T-helper 2 cell (primary cell): ENCODE measurements around the gene PAF1.
"Not testable (repeated sequence)": the region's sequence is repeated elsewhere in the genome, so short reads cannot be mapped to it uniquely, and the experiment has no call there.

Experiments
- DNase-seq, 5 experiments: peaks; one replicate each; pipeline versions ENCODE4 v3.0.0 to v3.0.0-alpha.2; 2012 to 2022

The PAF1 gene

DNA sequence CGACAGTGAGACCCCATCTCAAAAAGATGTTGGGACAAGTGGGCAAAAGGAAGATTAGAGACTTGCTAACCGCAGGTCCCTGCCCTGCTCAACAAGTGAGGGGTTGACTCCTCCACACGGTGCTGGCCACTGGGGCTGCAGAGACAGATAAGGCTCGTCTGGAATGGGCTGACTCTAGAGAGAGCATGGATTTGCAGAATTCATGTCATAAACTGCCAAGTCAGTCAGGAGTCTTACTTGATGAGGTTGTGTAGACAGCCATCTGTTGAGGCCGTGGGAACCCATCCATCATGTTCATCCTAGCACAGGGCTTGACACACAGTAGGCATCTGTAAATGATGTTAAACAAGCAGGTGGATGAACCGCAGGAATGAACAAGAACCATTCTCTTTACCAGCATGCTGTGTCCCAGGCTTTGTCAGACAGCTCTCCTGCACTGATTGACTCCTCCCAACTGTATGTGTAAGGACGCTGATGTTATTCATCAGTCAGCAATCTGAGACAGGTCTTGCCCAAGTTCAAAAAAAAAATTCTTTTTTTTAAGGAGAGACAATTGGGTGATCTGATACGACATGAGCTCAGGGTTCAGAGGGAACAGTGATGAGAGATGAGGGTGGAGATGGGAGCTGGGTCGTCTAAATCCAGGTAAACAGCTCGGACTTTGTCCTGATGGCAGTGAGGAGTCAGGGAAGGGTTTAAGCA, 8.8 kb downstream of the PAF1 start:
- DNase-seq, result no peak

DNA sequence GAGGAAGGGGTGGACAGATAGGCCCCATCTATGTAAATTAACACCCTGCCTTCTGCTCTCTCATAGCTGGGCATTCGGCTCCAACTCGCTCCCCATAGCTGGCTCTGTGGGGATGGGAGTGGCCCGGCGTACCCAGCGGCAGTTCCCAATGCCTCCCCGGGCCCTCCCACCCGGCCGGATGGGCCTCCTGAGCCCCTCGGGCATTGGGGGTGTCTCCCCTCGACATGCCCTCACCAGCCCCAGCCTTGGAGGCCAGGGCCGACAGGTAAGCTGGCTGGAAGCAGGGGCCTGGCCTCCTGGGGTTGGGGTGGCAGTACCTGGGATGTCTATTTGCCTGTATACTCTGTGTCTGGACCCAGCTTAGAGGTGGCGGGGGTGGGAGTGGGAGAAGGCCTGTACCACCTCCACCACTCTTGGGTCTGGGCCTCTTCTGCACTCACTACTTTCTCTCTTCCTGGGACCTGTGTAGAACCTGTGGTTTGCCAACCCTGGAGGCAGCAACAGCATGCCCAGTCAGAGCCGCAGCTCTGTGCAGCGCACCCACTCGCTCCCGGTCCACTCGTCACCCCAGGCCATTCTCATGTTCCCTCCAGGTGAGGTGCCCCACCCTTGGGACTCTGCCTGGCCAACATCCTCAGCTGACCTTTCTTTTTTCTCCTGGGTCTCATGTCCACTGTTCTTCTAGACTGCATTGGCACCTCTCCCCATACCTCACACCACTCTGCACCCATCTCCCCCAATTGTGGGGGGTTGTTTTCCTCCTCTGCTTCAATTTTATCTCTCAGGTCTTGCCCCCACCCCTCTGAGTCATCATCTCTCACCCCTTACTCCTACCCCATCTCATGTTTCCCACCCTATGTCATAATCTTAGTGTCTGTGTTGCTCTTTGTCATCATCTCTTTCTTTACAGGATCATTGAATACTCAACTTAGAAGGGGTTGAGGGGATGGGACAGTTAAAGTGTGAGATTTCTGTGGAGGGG, 10.1 kb downstream of the PAF1 start:
- no peak for DNase-seq

DNA sequence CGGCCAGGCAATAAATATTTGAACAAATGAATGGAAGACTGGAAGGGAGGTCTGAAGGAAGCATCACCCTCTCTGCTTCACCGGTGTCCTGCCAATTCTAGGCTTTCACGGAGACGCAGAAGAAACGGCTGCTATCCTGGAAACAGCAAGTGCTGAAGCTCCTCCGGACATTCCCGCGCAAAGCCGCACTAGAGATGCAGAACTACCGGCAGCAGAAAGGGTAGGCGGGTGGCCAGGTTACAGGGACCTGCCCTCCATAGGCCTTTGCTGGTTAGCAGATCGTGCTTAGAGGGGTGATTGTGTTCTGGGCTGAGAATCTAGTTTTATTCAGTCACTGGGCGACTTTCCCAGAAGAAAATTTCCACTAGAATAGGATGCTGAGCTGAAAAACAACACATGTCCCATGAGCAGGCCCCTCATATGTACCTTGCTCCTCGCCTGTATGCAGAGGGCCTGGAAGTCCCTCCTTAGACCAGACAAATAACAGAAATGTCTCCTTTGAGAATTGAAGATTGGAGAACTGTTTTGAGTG, 11.0 kb downstream of the PAF1 start:
- DNase-seq, result no peak

DNA sequence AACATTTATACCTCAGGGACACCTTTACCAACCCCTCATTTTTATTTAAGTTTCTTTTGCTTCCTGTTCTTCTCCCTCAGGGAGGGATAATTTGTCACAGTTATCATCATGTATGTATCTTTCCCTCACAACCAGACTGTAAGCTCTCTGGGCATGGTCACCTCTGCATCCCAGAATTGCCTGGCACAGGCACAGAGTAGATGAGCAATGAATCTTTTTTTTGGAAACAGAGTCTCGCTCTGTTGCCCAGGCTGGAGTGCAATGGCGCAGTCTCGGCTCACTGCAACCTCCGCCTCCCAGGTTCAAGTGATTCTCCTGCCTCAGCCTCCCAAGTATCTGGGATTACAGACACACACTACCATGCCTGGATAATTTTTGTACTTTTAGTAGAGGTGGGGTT, 11.5 kb downstream of the PAF1 start:
- DNase-seq, result not testable (repeated sequence)

DNA sequence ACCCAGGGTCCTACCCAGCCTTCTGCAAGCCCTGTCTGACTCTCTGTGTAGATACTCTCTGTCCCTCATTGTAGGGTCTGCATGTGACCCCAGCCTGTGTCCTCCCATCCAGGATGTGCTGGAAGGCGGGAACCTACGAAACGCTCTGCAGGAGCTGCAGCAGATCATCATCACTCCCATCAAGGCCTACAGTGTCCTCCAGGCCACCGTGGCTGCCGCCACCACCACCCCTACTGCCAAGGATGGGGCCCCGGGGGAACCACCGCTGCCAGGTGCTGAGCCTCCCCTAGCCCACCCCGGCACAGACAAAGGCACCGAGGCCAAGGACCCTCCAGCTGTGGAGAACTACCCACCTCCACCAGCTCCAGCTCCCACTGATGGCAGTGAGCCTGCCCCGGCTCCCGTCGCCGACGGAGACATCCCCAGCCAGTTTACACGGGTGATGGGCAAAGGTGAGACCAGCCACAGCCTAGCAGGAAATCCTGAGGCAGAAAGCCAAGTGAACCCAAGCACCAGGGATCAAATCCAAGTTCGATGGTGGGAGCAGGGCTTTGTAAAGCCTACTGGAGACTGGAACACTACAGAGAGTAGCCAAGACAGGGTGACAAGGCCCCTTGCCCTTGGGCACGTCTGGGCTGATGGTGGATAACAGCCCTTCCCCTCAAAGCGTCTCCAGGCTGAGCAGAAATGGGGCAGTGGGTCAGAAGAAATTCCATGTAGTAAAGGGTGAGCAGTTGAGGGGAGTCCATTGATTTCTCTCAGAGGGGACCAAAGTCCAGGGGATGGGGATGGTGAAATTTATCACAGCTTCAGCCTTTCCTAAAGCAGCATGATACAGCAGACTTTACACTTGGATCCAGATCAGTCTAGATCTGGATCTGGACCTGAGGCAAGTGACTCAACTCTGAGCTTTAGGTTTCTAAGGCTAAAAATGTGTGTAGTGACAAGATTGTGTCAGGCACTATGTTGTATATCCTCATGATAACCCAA, 13.2 kb downstream of the PAF1 start:
- no peak for DNase-seq

DNA sequence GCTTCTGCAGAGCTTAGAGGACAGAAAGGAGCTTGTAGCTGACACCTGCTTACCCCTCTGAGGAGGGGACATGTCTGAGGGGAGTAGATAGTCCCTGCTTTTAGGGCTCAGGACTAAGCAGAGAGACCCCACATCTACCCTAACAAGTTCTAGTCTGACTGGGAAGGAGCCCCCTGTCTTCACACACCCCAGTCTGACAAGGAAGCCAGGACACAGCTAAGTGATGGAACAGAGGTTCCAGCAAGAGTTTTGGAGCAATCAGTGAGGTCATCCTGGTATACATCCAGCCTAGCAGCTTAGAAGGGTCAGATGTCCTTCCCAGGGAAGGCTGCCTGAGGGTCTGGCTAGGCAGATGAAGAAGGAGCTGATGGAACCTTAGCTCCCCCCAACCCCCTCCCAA, 15.0 kb downstream of the PAF1 start:
- no peak for DNase-seq

DNA sequence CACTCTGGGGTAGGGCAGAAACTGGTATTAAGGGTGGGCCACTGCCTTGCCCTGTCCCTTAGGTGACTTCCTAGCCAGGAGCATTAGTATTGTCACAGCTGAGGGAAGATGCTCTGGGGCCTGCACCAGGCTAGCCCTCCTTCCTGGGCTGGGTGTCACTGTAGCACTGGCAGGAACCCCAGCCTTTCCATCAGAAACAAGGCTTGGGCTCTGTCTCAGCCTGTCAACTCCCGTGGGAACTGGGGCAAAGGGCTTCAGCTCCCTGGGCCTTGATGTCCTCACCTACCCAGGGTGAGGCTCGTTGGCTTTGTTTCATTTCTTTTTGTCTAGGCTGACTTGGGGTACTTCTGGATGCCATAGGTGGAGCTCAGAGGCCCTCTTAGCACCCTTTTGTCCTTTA, 18.0 kb downstream of the PAF1 start:
- no peak for DNase-seq

DNA sequence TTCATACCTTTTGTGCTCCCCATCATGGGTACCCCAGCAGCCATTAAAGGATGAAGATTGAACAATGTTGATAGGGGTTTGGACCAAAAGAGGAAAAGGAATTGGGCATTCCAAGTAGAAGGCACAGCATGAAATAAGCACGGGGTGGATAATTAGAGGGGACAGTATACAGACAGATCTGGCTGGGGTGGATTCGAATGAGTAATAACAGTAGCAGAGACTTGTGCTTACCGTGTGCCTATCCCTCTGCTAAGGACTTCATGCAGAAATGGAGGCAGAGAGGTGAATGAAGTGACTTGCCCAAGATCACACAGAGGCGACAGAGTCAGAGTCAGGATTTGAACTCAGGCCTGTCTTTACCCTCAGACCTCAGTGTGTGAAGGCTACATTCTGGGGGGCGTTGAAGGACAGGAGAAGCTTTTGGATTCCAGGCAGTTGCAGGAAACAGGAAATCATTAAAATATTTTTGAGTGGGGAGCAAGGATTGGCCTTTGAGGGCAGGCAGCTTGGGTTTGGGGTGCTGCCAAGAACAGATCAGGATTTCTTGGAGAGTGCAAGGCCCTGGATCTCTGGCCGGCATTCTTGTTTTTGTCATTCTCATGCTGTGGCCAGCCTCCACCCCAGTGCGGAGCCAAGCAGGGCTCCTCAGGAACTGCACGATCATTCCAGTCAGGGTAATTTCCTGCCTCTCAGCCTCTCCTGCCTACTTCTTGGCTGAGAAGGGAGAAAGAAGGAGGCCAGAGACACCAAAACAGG, 18.7 kb downstream of the PAF1 start:
- DNase-seq, result no peak

DNA sequence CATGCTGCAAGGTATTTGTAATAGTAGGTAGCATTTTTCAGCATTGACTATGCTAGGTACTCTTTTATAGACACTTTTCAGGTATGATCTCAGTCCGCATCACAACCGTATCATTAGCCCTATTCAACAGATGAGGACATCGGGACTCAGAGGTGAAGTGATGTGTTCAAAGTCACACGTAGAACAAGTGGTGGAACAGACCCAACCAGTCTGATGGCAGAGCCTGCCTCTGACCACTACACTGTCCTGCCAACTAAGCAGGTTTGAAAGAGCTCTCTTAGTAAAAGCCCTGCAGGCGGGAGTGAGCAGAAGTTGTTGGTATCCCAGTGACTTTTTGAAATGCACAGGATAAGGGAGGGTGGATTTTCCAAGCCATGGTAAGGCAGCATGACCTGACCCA, 20.2 kb downstream of the PAF1 start:
- no peak for DNase-seq

DNA sequence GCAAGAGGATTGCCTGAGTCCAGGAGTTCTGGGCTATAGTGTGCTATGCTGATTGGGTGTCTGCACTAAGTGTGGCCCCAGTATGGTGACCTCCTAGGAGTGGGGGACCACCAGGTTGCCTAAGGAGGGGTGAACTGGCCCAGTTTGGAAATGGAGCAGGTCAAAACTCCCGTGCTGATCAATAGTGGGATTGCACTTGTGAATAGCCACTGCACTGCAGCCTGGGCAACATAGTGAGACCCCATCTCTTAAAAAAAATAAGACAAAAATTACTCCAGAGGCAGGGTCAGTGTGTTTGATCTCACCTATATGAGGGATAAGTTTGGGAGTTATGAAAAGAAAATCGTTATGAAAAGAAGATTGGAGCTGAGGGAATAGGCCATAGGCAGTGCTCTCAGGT, 21.7 kb downstream of the PAF1 start:
- DNase-seq, result no peak

DNA sequence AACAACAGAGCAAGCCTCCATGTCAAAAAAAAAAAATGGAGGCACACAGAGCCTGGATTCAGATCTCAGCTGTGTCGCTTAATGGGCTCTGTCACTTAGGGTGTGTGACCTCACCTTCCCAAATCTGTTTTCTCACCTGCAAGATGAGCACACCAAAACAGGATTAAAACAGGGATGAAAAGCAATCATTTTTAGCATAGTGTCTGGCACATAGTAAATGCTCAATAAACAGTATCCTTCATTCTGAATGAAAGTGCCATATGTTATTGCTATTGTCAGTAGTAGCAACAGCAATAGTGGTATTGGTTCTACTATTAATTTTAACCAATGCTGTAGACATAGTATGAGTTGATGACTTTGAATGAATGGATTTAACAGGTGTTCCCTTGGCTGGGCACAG, 25.4 kb downstream of the PAF1 start:
- no peak for DNase-seq

DNA sequence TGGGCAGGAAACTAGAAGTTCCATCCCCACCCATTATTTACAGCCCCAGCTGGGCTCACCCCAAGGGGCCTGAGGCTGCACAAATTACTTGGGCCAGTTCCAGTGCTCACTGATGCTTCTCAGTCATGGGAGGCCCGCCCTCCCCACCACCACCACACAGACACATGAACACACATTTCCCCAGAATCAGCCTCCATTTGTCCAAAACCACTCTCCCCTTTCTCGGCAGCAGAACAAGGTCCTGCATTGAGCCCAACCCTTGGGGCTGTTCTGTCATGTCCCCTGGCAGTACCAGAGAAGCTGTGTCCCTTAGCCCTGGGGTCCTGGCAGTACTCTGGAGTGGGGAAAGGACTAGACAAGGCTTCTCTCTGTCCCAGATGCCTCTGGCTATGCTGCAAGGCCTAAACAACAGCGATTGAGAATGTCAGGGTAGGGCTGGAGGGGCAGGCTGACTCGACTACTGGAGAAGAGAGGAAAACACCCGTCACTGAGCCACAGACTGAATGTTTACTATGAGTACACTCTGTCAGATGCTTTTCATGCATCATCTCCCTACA, 26.9 kb downstream of the PAF1 start:
- DNase-seq, result no peak

DNA sequence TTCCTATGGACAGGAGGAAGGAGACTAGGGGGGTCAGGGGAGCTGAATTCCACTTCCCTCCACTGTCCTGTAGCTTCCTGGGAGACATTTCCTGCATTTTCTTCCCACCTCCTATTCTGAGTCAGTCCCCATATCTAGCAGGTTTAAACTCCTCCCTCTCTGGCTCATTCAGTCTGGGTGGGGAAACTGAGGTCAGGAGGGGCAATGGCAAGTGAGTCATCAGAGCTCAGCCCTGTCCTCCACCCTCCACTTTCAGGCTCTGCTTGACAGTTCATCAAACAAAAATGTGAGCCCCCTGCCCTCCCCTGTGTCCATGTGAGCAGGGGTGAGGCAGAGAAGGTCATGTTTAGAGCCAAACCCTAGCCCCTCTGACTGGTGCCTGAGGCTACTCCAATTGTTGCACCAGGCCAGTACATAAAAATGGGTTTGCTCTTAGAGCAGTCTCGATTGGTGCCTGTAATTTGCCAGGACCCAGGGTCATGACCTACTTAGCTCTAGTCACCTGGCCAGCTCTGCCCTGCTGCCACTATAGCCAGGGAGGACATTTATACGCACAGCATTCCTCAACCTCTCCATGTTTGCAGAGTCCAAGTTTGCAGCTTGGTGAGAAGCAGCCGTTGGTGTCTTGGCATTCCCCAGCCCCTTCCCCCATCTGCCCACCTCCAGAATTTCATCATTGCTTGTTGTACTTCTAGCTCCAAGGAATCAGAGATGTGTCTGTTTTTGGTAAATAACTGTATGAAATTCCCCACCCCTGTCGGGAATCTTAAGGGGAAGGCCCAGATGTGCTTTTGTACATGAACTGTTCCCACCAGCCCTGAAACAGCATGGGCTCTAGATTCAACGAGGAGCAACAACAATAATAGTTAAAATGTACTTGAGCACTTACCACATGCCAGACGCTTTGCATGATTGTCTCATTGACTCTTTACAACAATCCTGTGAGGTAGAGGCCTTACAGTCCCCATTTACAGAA, 27.9 kb downstream of the PAF1 start:
- DNase-seq, result no peak

DNA sequence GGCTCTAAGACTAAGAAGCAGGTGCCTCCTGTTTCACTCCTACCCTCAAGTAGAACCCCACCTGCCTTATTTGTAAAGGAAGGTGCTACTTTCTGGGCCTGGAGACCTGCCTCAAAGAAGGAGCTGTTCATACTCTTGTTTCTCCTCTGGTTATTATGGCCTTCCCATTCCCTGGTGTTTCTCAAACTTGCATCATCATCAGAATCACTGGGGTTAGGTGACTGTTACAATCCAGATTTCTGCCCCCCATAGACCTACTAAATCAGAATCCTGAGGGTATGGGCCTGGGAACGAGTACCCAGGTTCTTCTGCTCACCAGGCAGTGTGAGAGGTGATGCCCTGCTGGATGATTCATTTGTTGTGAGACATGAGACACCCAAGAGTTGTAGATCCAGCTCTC, 30.3 kb downstream of the PAF1 start:
- no peak for DNase-seq

DNA sequence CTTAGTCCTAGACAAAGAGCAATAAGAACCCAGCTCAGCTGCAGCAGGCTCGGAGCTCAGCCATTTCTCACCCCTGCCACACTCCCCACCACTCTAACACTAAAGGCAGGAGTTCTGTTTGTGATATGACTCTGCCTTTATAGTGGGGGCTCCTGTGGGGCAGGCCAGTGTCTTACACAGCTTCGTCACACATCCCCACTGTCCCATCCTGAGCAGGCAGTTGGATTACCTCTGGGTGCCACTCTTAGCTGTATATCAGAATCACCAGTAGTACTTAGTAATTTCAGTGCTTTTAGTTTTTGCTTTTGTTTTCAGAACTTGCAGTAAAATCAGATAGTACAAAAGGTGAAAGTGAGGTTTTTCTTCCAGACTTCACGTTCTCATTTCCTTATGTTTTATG, 31.9 kb downstream of the PAF1 start:
- DNase-seq, result peak in 1 of 5 experiments; percentile 48

DNA sequence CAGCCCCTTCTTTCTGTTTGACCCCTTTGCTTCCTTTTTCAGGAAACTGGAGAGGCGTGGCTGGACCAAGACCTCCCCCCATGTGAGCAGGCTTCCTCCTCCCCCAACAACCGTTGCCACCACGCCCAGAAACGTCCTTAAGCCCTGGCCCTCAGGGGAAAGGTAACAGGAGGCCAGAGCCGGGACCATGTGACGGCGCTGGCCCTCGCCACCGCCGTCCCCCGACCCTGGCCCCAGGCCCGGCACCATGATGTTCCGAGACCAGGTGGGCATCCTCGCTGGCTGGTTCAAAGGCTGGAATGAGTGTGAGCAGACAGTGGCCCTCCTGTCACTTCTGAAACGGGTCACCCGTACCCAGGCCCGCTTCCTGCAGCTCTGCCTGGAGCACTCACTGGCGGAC, 34.3 kb downstream of the PAF1 start:
- no peak for DNase-seq

DNA sequence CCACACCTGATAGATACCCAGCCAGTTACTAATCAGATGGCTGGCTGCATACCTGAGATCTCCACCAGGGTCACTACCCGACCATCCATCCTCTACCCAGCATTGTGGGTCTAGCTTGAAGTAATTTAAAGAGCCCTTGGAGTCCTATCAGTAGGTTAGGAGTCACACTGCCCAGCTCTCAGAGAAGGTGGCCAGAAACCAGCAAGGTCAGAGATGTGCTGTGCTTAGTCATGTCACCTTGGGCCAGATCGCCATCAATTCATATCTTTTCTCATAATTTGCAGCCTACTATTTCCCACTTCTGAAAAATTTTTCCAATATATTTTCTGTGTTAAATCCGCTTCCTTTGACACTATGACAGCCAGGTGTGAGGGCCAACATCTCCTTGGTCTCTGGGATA, 34.8 kb downstream of the PAF1 start:
- no peak for DNase-seq

DNA sequence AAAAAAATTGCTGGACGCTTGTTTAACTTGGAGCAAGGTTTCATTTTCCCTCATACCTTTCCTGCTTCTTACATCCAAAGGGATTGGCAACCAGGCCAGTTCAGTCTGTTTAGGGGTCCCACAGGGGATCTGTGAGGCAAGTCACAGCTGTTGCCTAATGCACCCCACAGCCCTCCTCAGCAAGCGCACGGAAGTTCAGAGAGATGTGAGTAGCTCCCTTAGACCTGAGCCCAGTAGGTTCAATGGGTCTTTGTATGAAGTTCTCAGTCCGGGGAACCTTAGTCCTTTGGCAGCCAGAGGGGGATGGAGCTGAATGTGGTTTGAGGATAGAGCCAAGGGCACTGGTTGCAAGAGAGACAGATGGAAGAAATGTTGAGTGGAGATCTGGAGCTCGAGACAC, 35.7 kb downstream of the PAF1 start:
- no peak for DNase-seq

DNA sequence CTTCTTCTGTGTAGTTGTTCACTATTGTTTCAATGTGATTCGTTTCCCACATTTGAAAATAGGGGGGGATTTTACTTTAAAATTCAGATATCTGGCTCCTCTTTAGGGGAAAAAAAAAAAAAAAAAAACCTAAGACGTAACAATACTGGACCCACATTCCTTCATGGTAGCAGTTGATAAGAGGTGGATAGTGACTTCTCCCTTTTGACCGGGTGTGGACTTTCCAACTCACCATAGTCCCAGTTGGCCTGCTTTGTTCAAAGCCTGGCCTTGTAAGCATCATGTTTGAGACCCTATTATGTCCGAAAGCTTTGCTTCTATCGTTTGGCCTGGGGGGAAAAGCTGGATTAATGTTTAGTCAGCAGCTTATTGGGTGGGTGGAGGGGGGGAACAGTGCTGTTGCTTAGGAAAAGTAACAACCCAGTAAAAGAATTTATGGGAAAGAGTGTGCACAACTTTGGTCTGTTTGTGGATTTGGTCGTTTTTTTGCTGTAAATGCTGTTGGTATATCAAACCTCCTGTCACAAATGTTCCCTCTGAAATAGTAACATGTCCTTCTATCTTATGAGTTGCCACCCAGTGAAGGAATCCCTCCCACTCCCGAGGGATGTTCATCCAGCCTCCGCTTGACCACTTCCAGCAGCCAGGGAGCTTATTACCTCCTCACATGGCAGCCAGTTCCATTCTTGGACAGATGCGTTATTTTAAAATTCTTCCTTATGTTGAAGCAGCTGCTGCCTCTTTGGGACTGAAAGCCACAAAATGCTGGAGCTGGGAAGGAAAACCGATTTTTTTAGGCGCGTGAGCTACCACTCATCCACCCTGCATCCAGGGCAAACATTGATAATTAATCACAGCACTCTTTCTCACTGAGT, 38.3 kb downstream of the PAF1 start:
- no peak for DNase-seq
